ENCODE results near the gene KPNB1.

DNA sequence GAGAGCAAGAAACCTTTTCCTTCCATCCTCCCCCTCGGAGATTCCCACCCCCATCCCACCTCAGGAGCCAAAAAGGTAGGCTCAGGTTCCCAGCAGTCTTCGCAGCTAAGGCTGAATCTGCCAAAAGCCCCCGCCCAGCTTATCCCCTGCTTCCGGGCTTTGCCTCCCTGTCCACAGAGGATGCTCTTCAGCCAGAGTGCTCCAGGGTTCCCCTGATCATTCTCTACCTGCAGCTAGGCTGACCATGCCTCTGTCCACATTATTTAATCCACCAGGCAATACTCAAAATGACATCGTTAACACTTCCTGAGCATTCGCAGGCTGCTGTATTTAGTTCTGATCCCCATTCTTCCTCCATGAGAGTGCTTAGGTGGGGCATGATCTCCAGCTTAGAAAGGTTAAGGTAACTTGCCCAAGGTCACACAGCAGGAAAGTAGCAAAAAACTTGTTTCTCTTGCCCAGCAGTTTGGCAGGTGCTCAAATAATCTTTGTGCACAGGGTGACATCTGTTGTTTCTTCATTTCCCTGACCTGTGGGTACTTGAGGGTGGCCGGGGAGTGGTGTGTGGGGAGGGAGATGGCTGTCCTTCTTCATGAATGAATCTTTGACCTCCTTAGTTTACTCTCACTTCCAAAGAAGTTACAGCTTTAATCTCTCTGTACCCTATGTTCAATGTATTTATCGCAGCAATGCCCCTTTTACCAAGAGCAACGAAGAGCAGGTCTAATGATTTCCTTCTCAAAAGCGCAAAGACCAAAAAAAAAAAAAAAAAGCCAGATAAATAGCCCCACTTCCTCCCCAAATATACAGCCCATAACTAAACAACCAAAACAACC is 43.4 kb downstream of the KPNB1 start:
- no peak for TF ChIP-seq CTCF (IDR thresholded peaks at IDR 0.05)
- no peak for TF ChIP-seq POLR2A (IDR thresholded peaks at IDR 0.05)
